Inferior parietal cortex (tissue), 1 donor: ENCODE data around the gene SUGCT.
"Not testable (repeated sequence)": the region's sequence is repeated elsewhere in the genome, so short reads cannot be mapped to it uniquely, and the experiment has no call there.

Experiments
- DNase-seq: peaks from one replicate; pipeline ENCODE4 v3.0.0-alpha.2; 2016; ENCODE audit errors: extremely low spot score

SUGCT gene

GRCh38 chr7:40139891-40140290 lies 5.1 kb downstream of the SUGCT start:
- DNase-seq, result not testable (repeated sequence)

- not testable (repeated sequence) for DNase-seq
Observed at GRCh38 chr7:40141916-40142315, 7.1 kb downstream of the SUGCT start.

DNA sequence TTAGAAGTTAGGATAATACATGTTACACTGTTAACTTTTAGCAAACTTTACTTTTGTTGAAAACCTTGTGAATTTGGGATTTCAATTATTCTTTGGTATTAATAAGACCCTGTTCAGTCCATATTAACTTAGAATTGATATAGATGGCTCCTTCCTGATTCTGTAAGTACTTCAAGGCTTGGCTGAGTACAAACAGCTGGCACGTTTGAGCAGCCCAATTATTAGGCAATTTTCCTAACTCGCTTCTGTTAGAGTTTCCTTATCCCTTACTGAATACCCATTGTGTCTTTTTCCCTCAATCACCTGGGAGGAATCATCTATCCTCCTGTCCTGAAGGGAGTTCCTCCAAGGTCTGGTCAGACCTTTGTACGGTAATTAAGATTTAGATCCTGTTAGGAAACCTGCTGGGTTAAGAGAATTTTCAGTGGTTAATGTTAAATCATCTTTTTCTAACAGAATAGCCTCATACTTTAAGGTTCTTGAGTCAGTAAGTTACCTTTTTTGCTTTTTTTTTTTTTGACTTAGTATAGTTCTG lies 10.9 kb downstream of the SUGCT start:
- DNase-seq, result not testable (repeated sequence)

- DNase-seq, result no peak
Observed at GRCh38 chr7:40147371-40148246, 12.8 kb downstream of the SUGCT start.

DNA sequence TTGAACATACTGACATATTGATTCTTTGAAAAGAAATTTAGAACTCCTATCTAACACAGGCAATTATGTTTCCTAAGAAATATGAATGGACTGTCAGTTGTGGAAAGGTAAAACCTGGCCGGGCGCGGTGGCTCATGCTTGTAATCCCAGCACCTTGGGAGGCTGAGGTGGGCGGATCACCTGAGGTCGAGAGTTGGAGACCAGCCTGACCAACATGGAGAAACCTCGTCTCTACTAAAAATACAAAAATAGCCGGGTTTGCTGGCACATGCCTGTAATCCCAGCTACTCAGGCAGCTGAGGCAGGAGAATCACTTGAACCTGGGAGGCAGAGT lies 13.4 kb downstream of the SUGCT start:
- not testable (repeated sequence) for DNase-seq

DNA sequence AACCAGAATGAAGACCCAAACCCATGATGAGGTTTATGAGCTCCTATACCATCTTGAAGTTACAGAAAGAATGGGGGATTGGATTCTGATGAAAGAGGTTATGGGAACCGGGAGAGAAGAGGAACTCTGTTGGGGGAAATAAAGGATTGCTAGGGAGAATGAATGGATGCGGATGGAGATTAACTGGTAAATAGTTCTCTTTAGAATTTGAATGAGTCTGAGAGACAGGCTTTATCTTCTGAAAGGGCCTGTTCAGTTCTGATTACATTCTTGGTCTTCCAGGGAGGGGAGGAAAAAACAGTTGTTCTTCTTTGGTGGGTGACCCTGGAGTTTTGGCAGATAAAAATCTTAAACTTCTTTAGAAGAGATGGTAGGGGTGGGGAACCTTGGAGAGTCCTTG lies 13.9 kb downstream of the SUGCT start:
- no peak for DNase-seq

DNA sequence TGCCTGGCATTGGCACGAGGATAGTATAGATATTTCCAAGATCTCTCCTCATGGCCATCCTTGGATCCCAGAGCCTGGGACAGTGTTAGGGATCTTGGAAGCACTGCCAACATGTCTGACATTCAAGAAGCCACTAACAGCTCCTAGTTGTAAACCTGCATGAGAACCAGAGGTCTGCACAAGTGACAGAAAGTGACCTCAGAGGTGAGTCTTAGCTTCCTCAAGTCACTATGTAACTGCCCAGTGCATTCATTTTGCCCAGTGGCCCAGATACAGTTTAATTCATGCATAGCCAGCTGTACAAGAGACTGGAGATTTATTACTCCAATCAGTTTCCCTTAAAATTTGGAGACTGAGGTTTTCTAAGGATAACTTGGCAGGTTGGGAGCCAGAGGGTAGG lies 16.7 kb downstream of the SUGCT start:
- no peak for DNase-seq

GRCh38 chr7:40156988-40157387 lies 22.2 kb downstream of the SUGCT start:
- no peak for DNase-seq

GRCh38 chr7:40162516-40162915 lies 27.7 kb downstream of the SUGCT start:
- no peak for DNase-seq

DNA sequence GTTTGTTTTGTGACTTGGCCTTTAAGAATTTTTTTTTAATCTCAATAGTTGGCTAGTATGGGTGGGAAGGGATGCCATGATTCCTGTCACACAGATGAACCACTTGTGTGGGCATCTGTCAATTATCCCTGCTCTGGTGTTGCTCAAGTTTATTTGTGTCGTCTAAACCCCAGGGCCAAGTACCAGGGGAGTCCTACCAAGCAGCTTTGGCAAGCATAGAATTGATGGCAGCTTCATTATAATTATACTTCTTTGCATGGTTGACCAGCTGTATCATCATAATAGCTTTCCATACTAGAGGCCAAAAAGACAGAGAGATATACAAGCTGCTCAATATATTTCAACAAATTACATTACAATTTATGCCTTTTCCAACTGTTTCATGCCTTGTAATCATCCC lies 30.4 kb downstream of the SUGCT start:
- DNase-seq, result no peak

DNA sequence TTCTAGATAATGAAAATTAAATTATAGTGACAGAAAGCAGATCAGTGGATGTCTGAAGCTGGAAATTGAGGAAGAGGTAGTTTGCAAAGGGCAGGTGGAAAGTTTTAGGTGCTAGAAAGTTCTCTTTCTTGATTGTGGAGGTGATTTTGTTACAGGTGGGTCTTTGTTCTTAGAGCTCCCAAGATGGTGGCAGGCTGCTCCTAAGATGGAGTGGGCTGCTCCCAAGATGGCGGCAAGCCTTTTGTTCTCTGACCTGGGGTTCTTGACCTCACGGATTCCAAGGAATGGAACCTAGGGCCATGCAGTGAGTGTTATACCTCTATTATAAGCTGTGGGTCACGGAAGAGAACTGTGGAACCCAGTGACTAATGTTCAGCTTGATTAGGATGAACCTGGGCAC lies 32.5 kb downstream of the SUGCT start:
- no peak for DNase-seq

DNA sequence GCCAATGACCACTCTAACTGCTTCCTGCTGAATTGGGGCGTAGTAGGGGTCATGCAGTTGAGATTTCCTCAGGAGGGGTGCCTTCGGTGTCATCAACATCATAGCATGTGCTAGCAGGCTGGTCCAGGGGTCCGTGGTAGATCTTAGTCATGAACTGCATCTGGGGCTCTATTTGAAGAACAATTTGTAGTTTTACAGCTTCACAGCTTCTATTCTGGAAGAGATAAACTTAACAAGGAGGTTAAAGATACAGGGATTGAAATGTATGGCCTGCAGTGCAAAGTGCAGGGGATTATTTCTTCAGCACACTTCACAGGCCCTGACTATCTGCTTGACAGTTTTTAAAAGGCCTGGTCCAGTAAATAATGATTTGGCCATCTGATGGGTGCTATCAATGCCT lies 33.5 kb downstream of the SUGCT start:
- not testable (repeated sequence) for DNase-seq

- not testable (repeated sequence) for DNase-seq
Observed at GRCh38 chr7:40173121-40173520, 38.3 kb downstream of the SUGCT start.

DNA sequence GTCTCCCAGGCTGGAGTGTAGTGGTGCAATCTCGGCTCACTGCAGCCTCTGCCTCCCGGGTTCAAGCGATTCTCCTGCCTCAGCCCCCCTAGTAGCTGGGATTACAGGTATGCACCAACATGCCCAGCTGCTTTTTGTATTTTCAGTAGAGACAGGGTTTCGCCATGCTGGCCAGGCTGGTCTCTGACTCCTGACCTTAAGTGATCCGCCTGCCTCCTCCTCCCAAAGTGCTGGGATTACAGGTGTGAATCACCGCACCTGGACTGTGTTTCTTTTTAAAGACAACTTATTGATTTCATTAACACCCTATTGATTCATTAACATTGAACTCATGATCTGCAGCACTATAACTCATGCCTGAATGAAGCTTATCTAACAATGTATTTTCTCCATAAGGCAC lies 40.5 kb downstream of the SUGCT start:
- not testable (repeated sequence) for DNase-seq

DNA sequence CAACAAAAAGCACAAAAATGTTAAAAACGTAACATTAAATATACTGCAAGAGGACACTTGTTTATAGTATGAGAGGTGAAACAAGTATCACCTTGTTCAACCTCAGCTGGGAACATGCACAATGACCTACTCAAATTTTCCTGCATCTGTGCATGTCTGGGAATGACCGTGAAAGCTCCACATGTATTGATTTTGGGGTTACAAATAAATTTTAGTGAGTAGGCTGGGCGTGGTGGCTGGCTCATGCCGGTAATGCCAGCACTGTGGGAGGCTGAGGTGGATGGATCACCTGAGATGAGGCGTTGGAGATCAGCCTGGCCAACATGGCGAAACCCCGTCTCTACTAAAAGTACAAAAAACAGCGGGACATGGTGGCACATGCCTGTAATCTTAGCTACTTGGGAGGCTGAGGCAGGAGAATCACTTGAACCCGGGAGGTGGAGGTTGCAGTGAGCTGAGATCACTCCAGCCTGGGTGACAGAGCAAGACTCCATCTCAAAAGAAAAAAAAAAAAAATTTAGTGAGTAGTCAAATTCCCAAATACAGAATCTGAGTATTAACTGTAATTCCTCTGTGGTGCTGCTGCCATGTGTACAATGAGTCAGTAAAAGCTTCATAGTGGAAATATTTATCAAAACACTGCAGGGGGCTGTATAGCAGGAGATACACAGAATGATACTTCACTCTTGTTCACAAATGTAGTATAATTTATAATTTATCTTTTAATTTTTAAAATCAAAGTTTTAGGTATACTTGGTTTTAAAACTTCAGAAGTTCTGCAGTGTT lies 41.1 kb downstream of the SUGCT start:
- no peak for DNase-seq

DNA sequence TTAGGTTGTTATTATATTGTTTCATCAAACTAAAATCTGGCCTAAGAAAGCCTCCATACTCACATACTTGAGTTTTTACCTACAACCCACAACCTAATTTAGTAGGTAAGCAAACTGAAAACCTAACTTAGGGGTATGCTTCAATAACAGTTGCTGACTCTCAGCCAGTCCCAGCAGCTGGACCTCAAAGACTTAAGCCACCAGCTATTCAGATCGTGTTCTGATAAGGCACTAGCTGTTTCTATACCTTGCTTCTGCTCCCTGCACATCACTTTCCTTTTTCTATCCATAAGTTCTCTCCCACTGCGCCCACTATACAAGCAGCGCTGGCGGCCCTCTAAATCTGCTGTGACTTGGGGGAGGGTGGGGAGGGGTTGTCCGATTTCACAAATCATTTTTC lies 42.3 kb downstream of the SUGCT start:
- DNase-seq, result no peak

DNA sequence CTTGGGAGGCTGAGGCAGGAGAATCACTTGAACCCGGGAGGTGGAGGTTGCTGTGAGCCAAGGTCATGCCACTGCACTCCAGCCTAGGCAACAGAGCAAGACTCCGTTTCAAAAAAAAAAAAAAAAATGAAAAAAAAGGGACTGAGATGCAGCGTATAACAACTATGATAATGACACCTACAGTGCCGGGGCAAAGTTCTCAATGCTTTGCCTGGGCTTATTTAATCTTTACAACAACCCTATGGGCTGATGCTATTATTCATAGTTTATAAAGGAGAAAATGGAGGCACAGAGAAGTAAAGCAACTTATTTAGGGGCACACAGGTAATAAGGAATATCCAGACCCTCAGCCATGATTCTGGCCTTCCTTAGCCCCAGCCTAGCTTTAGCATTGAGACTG lies 47.6 kb downstream of the SUGCT start:
- DNase-seq, result no peak

- no peak for DNase-seq
Observed at GRCh38 chr7:40186586-40186985, 51.8 kb downstream of the SUGCT start.

GRCh38 chr7:40192036-40192435 lies 57.2 kb downstream of the SUGCT start:
- no peak for DNase-seq

DNA sequence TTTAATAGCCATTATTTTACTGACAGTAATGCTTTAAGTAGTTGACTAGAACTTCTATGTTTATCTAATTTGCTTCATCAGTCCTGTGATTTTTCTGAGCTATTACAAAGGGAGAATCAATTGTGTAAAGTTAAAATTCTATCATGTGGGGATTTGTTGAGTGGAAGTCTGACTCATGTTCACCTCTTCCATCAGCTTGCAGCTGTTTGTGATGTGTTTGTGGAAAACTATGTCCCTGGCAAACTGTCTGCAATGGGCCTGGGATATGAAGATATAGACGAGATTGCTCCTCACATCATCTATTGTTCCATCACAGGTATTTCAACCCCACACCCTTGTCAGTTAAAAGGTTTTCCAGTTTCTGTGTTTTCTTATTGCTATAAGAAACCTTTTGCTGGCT lies 59.9 kb downstream of the SUGCT start:
- no peak for DNase-seq

DNA sequence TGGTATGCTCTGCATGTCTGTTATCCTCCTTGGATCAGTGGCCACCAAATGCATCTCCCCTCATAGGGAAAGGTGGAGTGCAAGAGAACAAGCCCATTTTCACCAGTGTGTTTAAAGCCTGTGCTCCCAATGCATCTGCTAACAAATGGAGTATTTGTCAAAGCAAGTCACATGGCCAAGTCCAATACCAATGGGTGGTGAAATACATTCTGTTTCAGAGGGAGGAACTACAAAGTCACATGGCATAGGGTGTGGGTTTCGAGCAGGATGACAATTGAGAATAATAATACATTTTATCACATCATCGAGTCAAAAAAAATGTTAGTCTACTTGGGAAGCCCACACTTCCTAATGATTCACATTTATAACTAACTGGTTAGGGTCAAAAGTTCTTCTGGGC lies 62.7 kb downstream of the SUGCT start:
- no peak for DNase-seq

GRCh38 chr7:40199076-40199802 lies 64.4 kb downstream of the SUGCT start:
- DNase-seq, result no peak
